ENCODE measurements around the gene FAM234B.

Gene FAM234B

GRCh38 chr12:13094367-13094766 is 50.2 kb downstream of the FAM234B start:
- DNase-seq, result no peak

GRCh38 chr12:13095266-13095995 is 51.2 kb downstream of the FAM234B start:
- no peak for DNase-seq

GRCh38 chr12:13097491-13098011 is 53.4 kb downstream of the FAM234B start:
- no peak for DNase-seq

- DNase-seq, result no peak
Observed at GRCh38 chr12:13099066-13099843, 55.1 kb downstream of the FAM234B start.

GRCh38 chr12:13099844-13100604 is 55.8 kb downstream of the FAM234B start:
- peak; percentile 37 for DNase-seq

GRCh38 chr12:13100605-13100881 is 56.4 kb downstream of the FAM234B start:
- peak; percentile 61 for DNase-seq

GRCh38 chr12:13100882-13101769 is 56.9 kb downstream of the FAM234B start:
- DNase-seq, result peak; percentile 89

- DNase-seq, result no peak
Observed at GRCh38 chr12:13101821-13102375, 57.7 kb downstream of the FAM234B start.

GRCh38 chr12:13102461-13103195 is 58.4 kb downstream of the FAM234B start:
- DNase-seq, result no peak

- no peak for DNase-seq
Observed at GRCh38 chr12:13103391-13104033, 59.3 kb downstream of the FAM234B start, which contains the start of gene GSG1. GSG1 (minus strand) TSS chr12:13103667; CDS start chr12:13103512, 155 bp downstream.

- DNase-seq, result no peak
Observed at GRCh38 chr12:13104409-13104808, 60.2 kb downstream of the FAM234B start.

GRCh38 chr12:13105781-13106180 is 61.6 kb downstream of the FAM234B start:
- DNase-seq, result no peak

GRCh38 chr12:13106666-13107065 is 62.5 kb downstream of the FAM234B start:
- no peak for DNase-seq

- no peak for DNase-seq
Observed at GRCh38 chr12:13112968-13113367, 68.8 kb downstream of the FAM234B start.

- no peak for DNase-seq
Observed at GRCh38 chr12:13114251-13115052, 70.3 kb downstream of the FAM234B start.

- no peak for DNase-seq
Observed at GRCh38 chr12:13116259-13116658, 72.1 kb downstream of the FAM234B start.

GRCh38 chr12:13117029-13117428 is 72.8 kb downstream of the FAM234B start:
- DNase-seq, result no peak

- no peak for DNase-seq
Observed at GRCh38 chr12:13119826-13120225, 75.6 kb downstream of the FAM234B start.

- no peak for DNase-seq
Observed at GRCh38 chr12:13120413-13120812, 76.2 kb downstream of the FAM234B start.

- DNase-seq, result no peak
Observed at GRCh38 chr12:13121568-13121967, 77.4 kb downstream of the FAM234B start.
